HG02678 (cell line): ENCODE data around the gene TMUB2.

ENCODE experiments used
- ATAC-seq: cut with Tn5 transposase; IDR thresholded peaks from one replicate; pipeline ENCODE4 v1.9.1; 2021; ENCODE audit warnings: mild to moderate bottlenecking, moderate library complexity; ENCODE audit not compliant: unreplicated experiment

The TMUB2 gene

DNA sequence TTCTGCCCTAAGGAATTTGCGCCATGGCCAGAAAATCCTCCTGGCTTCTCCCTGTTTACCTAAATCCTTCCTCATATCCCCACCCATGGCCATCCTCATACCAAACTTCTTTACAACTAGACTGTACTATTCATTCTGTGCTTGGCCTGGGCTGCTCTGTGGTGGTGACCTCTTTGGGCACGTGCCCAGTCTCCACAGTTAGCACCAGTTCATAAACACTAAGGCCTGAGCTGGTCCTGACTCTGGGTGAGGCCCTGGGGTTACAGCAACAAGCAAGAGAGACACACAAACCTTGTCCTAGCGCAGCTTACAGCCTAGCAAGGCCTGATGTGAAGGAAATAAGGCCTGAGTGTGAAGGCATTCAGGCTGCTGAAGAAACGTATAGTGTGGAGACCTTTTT, 16.0 kb downstream of the TMUB2 start:
- ATAC-seq = no peak

DNA sequence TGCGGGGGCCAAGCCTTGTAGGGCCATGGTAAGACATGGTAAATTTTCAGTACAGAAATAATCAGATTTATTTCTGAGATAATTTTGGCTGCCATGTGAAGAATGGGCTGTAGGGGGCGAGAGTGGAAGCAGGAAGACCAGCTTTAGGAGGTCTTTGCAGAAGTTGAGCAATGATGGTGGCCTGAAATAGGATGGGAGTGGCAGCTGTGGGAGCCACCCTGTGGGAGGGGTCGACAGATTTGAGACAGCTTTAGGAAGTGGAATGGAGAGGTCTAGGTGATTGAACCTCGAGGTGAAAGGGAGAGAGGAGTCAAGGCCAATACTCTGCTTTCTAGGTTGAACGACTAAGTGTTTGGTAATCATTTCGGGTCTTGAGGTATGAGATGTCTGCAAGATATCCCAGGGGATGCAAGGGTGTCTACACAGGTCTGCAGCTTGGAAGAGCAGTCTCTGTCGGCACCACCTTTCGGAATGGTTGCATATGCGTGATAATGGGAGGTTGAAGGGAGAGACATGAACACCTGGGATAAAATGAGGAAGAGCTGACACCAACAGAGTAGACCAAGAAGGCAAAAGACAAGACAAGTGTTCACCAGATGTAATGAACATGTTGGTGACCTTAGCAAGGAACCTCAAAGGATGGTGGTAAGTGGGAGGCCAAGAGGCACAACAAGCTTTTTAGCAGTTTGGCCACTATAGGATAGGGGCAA, 17.1 kb downstream of the TMUB2 start:
- ATAC-seq = no peak

DNA sequence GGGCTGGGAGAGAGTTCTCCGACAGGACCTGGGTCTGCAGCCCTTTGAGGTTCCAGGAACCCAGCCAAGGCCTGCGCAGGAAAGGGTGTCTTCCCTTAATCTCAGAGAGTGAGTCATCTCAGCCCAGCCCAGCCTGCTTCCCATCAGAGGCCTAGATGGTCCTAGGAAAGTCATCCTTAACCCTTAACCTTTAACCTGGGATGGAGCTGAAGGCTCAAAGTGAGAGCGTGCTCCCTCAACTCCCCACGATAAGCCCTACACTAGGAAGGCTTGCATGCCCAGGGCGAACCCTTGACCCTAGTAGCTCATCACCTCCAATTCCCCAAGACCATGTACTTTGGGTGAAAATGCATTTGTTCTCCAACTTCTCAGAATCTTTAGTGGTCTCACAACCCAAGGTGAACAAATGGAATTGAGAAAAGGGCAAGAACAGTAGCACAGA, 17.7 kb downstream of the TMUB2 start:
- no peak for ATAC-seq

DNA sequence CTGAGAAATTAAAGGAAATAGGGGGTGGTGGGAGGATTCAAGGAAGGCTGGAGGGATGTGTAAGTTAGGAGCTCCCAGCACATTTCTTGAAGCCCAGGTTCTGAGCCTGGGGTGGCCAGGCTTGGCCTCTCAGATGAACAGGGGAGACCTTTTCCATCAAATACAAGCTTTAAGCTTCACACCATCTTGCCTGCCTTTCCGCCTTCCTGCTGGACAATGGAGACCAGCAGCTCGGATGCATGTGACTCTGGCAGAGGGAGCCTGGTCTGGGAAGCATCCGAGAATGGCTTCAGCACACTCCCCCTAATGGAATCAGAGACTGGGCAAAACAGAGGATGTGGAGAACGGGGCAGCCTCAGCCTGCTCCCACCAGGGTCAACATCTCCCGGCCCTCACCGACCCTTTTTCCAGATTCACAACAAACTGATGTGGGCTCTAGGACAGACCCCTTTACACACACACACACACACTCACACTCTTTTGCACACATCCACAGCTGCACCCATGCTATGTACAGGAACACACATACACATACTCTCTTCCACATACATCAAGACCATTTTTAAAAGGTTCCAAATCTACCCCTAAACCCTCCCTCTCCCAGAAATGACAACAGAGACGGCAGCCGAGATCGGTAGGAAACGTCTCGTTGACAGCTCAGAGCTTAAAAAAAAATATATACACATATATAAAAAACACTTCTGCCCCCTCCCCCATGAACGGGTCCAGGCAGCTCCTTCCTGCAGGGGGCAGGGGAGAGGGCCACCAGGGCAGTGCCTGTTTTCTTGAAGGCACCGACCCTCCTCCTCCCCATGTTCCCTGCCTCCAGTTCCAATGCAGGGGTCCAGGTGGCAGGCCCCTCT, 19.4 kb downstream of the TMUB2 start:
- no peak for ATAC-seq

DNA sequence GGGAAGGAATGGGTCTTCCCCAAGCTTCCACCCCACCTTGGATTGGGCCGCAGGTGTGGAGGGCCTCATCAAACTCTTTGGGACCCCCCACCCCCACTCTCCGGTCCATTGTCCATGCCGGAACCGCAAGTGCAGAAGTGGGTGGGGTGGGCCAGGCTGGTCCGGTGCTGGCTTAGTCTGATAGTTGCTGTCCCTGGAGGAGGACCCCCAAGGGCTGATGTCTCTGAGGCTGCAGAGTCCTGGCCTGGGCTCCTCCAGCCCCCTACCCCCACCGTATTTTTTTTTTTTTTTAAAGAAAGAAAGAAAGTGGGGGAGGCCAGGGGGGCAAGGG, 20.0 kb downstream of the TMUB2 start:
- ATAC-seq = no peak

DNA sequence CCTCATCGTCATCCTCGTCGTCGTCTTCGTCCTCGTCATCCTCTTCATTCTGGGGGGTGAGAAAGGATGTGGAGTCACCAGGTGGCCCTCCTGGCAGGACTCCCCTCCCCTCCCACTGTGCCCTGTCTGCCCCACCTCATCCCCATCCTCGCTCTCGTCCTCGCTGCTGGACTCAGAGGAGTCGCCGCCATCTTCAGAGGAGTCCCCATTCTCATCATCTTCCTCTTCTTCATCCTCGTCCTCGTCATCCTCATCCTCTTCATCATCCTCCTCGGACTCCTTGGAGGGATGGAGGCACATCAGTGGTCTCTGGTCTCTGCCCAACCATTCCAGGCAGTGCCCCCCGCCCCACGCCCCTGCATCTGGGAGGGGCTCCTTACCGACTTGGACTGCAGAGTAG, 20.5 kb downstream of the TMUB2 start:
- no peak for ATAC-seq

DNA sequence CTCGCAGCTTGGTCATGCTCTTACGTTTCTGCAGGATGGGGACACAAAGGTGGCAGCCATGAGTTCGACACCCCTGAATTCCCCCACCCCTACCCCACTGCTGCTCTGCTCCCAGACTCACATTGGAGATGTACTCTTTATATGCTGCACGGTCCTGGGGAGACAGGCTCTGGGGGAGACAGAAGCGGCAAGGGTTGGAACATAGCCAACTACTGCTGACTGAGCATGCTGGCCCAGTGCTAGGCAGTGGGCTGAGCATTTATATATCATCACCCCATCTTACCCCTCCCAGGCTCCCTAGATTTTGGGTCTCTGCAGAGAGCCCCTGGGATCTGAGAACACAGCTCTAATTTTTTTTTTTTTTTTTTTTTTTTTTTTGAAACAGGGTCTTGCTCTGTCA, 21.0 kb downstream of the TMUB2 start:
- no peak for ATAC-seq

DNA sequence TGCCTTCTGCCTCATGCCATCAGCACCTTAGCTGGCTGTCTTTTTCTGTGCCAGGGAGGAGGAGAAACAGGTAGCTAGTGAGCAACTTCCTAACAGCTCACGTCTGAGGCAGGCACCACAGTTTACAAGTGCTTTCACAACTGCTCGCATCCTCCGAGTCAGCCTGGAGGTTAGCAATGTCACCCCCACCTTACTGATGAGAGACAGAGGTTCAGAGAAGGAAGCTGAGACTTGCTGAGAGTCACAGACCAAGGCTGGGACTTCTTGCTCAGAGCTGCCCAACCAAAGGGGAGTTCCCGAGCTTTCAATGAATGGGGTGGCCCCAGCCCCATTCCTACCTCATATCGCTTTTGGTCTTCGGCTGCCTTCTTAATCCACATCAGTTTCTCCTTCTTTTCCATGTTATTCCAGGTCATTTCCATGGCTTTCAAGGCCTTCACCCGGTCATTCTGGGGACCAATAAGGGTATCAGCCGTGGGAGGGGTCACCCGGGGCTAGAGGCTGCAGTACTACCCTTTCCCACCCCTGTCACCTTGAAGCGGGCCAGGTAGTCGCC, 23.1 kb downstream of the TMUB2 start:
- ATAC-seq = no peak

DNA sequence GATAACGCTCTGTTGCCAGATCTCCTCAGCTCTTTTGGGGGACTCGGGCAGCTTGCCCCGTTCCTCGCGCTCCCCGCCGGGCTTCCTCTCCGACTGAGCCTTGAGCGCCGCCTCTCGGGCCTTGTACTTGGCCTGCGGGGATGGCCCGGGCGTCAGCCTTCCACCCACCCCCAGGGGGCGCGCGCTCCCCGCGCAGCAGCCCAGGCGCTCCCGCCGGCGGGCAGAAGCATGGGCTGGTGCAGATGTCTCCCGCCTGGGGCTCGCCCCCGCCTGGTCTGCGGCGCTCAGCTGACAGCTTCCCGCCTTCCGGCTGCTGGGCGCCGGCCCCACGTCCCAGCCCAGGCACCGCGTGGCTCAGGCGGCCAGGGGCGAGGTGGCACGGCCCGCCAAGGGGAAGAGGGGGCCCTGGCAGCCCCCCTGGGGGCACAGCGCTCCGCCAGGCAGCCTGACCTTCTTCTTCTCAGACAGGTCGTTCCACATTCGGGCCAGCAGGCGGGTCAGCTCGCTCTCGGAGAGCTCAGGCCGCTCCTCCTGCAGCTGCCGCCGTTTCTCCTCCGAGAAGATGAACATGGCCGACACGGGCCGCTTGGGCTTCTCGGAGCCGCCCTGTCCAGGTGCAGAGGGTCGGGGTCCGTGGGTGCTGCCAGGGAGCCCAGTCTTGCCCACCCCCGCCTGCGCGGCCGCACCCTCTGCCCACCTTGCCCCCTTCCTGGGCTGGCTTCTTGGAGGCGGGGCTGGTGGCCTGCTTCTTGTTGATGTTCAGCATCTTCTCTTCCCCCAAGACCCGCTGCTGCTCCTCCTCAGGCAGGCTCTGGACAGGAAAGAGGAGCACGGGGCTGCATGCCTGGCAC, 23.8 kb downstream of the TMUB2 start:
- peak; percentile 79 for ATAC-seq

DNA sequence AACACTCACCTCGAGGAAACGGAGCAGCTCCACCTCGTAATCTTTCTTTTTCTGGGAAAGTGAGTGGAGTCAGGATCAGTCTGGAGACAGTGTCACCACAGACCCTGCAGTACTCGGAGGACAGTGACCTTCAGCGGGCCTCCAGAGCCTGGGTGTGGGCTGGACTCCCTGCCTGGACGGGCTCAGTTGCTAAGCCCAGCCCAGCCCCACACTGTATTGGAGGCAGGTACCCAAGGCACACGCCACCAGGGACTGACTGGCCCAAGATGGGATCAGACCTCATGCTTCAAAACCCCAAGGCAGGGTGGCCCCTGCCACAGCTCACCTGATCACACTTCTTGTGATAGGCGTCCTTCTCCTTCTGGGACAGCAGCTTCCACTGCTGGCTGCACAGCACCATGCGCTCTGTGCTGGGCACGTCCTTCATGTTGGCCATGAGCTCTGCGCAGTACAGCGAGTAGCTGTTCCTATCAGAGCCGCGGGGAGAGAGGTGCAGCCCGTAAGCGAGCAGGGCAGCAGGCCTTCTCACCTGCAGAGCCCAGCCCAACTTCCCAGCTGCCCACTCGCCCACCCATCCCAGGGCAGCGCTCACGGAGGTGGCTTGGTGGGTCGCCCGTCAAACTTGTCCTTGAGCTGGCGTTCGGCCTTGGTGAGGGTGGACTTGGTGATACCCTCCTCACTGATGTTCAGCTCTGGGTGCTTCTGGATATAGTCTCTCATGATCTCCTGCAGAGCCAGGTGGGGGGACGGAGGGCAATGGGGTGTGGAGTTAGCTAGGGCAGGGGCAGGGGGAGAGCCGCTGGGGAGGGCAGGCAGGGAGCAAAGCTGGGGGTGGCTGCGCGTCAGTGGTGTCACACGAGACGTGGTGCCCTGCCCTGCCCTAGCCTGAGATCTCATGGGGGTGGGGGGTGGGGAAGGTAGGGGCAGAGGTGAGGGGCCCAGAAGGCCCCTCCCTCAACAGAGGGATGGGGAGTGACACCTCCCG, 24.8 kb downstream of the TMUB2 start:
- no peak for ATAC-seq

DNA sequence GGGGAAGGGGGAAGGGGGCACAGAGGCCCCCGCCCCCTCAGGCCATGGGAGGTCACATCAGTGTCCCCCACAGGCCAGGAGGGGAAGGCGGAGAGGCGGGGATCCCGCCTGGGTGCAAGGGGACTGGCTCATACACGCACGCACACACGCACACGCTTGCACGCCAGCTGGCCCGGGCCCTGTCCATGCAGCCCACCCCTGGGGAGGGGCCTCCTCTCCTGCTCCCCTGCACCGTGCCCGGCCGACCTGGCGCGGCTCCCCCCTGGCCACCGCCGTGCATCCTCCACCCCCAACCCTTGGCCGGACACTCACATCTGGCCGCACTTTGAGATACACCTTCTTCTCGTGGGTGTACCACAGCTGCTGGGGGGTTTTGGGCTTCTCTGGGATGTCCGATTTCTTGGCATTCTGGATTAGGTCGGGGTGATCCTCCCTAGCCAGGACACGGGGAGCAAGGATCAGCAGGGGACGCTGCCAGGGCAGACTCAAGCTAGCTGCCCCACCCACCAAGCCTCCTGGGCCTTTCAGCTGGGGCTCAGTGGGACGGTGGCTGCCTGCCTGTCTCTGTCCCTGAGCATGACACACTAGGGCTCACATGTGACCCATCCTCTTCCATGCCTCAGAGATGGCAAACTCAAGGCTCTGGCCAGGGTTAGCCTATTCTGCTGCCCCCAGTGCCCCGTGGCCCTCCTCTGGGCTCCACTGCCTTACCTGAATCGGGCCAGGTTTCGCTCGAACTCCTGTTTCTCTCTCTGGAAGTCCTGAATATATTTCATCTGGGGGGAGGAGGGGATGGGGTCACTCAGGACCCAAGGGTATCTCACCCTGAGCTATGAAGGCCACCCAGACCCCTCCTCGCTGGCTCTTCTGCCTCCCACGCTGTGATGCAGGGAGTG, 26.0 kb downstream of the TMUB2 start:
- ATAC-seq = no peak

DNA sequence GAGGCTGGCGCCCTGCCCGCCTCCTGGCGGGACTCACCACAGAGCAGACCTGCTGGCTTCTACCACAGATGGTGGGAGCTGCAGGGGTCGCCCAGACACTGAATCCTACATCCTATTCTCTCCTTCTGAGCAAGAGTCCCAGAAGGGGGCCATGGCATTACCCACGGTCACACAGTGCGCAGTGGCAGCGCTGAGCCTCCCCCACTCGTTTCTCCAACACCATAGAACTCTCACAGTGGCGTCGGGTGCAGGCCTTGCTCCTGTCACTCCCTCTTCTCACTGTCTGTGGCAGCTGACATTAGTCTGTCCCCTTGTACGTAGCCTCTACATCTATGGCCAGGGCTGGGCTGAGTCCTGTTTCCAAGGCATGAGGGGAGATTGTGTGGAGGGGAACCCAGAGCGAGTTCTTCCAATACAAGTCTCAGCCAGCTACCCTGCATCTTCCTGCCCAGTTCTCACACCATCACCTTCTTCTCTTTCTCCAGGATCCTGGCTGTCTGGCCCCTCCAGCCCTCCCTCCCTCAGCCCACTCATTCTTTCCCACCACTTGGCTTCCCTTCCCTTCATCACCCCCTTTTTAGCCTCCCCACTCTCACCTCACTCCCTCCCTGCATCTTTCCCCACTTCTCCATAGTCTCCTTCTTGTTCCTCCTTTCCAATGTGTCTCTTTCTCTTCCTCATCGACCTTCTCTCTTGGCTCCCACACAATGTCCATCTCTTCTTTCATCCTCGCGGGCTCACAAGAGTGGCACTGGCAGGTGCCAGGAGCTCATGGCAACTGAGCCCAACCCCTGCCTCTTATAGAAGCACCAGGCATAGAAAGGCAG, 26.8 kb downstream of the TMUB2 start:
- no peak for ATAC-seq

DNA sequence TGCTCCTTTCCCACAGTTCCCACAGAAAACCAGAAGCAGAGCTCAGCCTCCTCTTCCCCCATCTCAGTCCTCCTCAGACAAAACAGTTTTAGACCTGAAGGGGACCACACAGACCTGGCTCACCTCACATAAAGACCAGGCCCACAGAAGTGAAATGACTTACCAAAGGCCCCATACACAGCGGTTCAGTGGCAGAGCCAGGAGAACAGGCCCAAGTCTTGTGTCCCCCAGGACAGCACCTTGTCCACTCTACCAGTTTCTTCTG, 27.4 kb downstream of the TMUB2 start:
- no peak for ATAC-seq

DNA sequence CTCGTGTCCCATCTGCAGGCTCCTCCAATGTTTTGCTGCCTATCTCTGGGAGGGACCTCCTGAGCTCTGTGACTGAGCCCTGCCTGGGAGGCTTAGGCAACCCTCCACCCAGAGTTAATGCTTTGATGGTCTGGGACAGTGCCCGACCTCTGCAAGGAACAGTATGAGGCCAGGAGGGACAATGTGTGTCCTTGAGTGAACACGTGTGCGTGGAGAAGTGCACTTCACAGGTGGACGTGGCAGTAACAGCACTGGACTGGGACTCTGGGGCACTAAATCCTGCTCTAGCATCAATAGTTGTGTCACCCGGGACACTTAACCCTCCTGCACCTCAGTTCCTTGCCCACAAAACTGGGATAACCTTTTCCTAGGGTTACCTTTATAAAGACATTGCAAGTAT, 28.1 kb downstream of the TMUB2 start:
- no peak for ATAC-seq

DNA sequence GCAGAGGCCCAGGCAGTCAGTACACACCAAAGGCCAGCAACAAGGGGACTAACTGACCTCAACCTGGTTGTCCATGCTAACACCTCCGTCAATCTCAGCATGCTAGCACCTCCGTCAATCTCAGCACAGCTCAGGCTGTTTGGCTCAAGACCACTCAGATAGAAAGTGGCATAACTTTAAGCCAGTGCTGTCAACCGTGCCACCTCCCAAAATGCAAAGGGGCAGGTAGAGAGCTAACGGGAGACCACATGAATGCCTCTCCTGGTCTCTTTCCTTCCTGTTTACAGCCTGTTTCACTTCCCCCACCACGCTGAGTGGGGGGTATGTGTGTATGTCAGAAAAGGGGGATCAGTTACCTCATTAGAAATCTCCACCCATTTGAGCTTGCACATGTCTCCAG, 29.4 kb downstream of the TMUB2 start:
- ATAC-seq = no peak

DNA sequence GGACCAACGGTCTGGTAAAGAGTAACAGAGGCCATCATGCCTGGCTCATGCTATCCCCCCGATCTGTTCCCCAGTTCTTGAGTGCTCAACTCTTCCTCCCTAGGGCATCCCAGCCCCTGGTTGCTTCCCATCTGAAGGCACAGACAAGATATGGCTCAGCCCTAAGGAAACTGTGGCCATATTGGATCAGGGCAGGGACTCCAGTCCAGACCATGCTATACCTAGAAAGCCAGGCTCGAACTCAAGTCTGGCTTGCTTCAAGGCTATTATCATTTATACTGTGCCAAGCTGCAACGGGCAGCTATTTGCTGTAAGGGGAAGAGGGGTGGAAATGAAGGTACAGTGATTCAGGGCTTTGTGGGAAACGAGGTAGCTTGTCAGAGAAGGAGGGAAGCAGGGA, 29.9 kb downstream of the TMUB2 start:
- no peak for ATAC-seq

DNA sequence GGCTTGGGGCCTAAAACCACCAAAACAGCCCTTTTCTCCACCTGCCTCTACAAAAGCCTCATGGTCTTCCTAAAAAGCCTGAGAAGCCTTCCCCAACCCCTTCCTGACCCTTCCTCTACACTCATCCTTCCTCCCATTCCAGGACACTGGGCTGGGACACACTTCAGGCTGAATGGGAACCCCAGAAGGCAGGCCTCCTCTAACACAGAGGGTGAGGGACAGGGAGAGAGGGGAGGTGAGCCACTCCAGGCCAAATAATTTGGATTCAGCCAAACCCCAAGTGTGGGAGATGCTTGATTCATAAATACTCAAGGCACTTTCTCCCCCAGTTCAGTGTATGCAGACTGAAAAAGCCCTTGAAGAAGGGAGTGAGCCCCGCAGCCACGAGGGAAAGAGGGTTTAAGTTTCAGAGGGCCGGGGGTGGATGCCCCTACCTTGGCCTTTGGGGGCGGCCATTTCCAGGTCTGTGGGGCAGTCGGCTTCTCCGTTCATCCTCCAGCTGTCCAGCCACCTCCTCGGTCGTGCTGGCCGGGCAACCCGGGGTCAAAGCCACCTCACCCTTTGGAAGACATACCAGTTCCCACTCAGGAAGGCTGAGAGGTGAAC, 31.1 kb downstream of the TMUB2 start:
- no peak for ATAC-seq
